ENCODE measurements around the gene RPUSD3. TPM values are rescaled to one million over a fixed set of nuclear protein-coding genes. Genes with fewer than 3 reads are reported as not detected.
A peak's percentile ranks its signal among the peaks of the same experiment; 100 is the strongest.
"Not testable (repeated sequence)": the region's sequence is repeated elsewhere in the genome, so short reads cannot be mapped to it uniquely, and the experiment has no call there.

The RPUSD3 gene
- total RNA-seq, 4 donors from 2014 or later = 36.2 to 49.7 (median 37.5) TPM

DNA sequence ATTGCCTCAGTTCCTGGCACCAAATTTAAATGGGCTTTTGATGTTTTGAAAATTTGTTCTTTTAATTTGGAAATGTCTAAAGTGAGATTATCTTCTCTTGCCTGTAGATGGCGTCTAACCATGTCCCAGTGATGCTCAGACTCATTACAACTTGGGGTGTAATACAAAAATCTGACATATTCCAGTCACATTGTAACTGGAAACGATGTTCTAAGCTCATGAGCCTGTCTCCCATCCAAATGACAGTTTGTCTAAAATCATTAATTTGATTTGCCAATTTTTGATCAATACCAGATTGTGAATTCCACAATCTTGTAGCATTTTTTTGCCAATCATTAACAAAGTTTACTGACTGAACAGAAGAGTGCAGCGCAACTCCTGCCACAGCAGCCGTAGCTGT lies 5.1 kb upstream of the RPUSD3 start:
- H3K9me3 ChIP-seq; H3K27ac ChIP-seq; H3K27me3 ChIP-seq; H3K36me3 ChIP-seq; H3K4me3 ChIP-seq (replicated peaks in 1 of 3); intact Hi-C loops (cut with DNase I); DNase-seq: not testable (repeated sequence)
- peaks cover 3 to 16% of the 10 kb centered on the region in 2 donors for H3K4me1 ChIP-seq
- 38 to 40% methylated on average over 4 of the region's 4 CpGs for WGBS, 2 donors
- TF ChIP-seq, protein P1, sequence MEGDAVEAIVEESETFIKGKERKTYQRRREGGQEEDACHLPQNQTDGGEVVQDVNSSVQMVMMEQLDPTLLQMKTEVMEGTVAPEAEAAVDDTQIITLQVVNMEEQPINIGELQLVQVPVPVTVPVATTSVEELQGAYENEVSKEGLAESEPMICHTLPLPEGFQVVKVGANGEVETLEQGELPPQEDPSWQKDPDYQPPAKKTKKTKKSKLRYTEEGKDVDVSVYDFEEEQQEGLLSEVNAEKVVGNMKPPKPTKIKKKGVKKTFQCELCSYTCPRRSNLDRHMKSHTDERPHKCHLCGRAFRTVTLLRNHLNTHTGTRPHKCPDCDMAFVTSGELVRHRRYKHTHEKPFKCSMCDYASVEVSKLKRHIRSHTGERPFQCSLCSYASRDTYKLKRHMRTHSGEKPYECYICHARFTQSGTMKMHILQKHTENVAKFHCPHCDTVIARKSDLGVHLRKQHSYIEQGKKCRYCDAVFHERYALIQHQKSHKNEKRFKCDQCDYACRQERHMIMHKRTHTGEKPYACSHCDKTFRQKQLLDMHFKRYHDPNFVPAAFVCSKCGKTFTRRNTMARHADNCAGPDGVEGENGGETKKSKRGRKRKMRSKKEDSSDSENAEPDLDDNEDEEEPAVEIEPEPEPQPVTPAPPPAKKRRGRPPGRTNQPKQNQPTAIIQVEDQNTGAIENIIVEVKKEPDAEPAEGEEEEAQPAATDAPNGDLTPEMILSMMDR (IDR thresholded peaks at IDR 0.05) = peak; percentile 30 to 68 (median 47)

DNA sequence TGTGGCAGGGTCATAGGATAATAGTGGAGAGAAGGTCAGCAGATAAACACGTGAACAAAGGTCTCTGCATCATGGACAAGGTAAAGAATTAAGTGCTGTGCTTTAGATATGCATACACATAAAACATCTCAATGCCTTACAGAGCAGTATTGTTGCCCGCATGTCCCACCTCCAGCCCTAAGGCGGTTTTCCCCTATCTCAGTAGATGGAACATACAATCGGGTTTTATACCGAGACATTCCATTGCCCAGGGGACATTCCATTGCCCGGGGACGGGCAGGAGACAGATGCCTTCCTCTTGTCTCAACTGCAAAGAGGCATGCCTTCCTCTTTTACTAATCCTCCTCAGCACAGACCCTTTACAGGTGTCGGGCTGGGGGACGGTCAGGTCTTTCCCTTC lies 4.1 kb upstream of the RPUSD3 start:
- Histone ChIP-seq H3K4me1 (peaks cover 7 to 18% of the 10 kb centered on the region in 2 donors), H3K27ac (peak overlapping the region in 1 of 3 donors; percentile 5)
- H3K27me3 ChIP-seq; H3K36me3 ChIP-seq; intact Hi-C loops (cut with DNase I); DNase-seq; H3K9me3 ChIP-seq; H3K4me3 ChIP-seq (replicated peaks in 1 of 3): not testable (repeated sequence)
- WGBS, 2 donors = 50 to 58% methylated on average over 8 to 9 of the region's 9 CpGs

DNA sequence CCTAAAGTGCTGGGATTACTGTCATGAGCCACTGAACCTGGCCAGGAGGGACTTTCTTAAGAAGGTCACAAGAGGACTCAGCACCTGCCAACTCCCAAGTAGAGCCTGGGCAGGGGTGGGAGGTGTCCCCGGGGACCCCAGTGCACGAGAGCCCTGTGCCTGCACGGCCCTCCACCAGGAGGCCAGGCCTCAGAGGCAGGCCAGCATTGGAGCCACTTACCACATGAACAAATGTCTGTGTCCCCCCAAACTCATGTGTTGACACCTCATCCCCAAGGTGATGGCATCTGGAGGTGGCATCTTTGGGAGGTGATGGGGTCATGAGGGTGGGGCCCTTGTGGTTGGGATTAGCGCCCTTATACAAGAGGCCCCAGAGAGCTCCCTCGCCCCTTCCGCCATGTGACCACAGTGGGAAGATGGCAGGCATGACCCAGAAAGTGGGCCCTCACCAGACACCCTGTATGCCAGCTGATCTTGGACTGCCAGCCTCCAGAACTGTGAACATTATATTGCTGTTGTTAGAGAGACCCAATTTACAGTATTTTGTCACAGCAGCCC lies 3.2 kb upstream of the RPUSD3 start:
- H3K4me3 ChIP-seq (replicated peaks in 1 of 3) = no peak overlapping the region
- H3K36me3 ChIP-seq = no peaks in the 10 kb centered on the region
- H3K27ac ChIP-seq = no peak overlapping the region
- 90 to 96% methylated on average over 6 of the region's 6 CpGs for WGBS, 2 donors
- no peak for TF ChIP-seq POLR2A (IDR thresholded peaks at IDR 0.05)
- TF ChIP-seq, protein P1 (IDR thresholded peaks at IDR 0.05) = no peak
- no peak for DNase-seq
- H3K9me3 ChIP-seq = no peaks in the 10 kb centered on the region
- no peaks in the 10 kb centered on the region for H3K27me3 ChIP-seq
- intact Hi-C loops (cut with DNase I) = no loop called here
- H3K4me1 ChIP-seq = peaks cover 6 to 17% of the 10 kb centered on the region in 2 donors

DNA sequence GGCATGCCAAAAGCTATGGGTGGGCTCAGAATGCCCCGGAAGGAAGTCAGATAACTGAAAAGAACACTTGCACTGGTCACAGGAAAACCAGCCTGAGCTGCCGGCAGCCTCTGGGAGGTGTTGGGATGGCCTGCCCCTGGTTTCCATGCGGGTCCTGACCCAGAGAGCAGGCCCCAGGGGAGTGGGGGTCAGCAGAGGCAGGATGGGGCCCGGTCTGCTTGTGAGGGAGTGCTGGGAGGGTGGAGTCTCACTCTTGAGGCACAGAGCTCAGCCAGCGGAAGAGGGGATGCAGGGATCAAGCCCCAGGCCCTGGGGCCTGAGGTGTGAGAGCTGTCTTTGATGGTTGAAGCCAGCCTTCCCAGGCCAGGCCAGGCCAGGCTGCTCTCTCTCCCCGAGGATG lies 2.4 kb upstream of the RPUSD3 start:
- 59 to 91% methylated on average over 5 to 6 of the region's 6 CpGs for WGBS, 2 donors
- no peak for TF ChIP-seq POLR2A (IDR thresholded peaks at IDR 0.05)
- TF ChIP-seq, protein P1 (IDR thresholded peaks at IDR 0.05) = no peak
- no peak for DNase-seq

DNA sequence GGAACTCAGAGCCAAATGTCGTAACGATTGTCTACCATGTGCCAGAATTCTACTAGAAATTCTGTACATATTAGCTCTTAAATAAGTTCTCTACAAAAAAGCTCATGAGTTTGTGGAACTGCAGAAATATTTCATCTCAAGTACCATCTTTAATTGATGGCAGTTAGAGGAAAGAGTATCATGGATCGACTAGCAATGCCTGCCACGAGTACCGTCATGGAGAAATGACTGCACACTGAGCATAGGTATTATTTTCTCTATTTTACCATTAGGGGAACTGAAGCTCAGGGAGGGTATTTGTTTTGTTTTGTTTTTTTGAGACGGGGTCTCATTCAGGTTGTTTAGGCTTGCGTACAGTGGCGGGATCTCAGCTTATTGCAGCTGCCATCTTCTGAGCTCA lies 2.8 kb downstream of the RPUSD3 start:
- Histone ChIP-seq H3K27me3 (no peaks in the 10 kb centered on the region), H3K9me3 (no peaks in the 10 kb centered on the region), H3K4me3 (replicated peaks in 1 of 3) (no peak overlapping the region), H3K4me1 (peaks cover 6 to 10% of the 10 kb centered on the region in 2 donors), H3K36me3 (peaks cover 9 to 17% of the 10 kb centered on the region in 2 donors), H3K27ac (no peak overlapping the region)
- intact Hi-C loops (cut with DNase I) = no loop called here
- DNase-seq = no peak
- 84 to 85% methylated on average over 8 of the region's 8 CpGs for WGBS, 2 donors
- TF ChIP-seq POLR2A (IDR thresholded peaks at IDR 0.05) = no peak
- TF ChIP-seq, protein P1 (IDR thresholded peaks at IDR 0.05) = no peak

More for the DNA sequence above, 2.4 kb upstream of the RPUSD3 start:
- H3K4me3 ChIP-seq (replicated peaks in 1 of 3) = no peak overlapping the region
- H3K27me3 ChIP-seq = no peaks in the 10 kb centered on the region
- no peak overlapping the region for H3K27ac ChIP-seq
- peaks cover 6 to 14% of the 10 kb centered on the region in 2 donors for H3K4me1 ChIP-seq
- H3K9me3 ChIP-seq = no peaks in the 10 kb centered on the region
- peaks cover 6% of the 10 kb centered on the region in 2 donors for H3K36me3 ChIP-seq
- intact Hi-C loops (cut with DNase I) = no loop called here

All from thyroid gland (tissue), 4 donors.